Measurements from ENCODE around the gene RNF34. TPM values are rescaled to one million over a fixed set of nuclear protein-coding genes. Genes with fewer than 3 reads are reported as not detected.

The RNF34 gene
- total and polyA plus RNA-seq, 2 of the 8 experiments (the other 6 are each of a cell fraction or from before 2014, with no cell fraction given) = 37.9 to 57.6 TPM

DNA sequence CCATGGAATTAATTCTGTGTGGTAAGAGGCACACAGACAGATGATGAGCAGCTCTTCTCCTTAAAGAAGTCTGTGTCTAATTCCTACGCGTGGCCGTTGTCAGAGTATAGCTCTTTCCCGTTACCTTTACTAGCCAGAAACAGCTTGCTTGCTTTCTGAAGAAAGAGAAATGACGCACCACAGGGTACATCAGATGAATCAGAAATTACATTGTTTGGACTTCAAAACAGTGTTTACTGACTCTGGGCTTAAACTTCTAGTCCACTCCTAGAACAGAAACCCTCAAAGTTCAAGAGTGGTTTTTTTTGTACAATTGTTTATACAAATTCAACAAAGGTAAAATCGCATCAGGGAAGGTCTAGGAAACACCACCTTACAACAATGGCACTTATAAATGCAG lies 29.0 kb downstream of the RNF34 start:
- no peak overlapping the region for H2AFZ ChIP-seq (ENCODE audit: low read length)
- H2BK12ac ChIP-seq (ENCODE audit: low read depth, low read length) = no peak overlapping the region
- no peak overlapping the region for H3K4me3 ChIP-seq (ENCODE audit: extremely low read depth in 1 of 4, insufficient read depth in 2 of 4, low read depth in 3 of 4, low read length in 4 of 4)
- no peaks in the 10 kb centered on the region for H3K4me1 ChIP-seq (replicated peaks in 1 of 4; ENCODE audit: control insufficient read depth in 3 of 4, insufficient read depth in 4 of 4, low read length in 3 of 4)
- no peaks in the 10 kb centered on the region for H3K79me2 ChIP-seq (ENCODE audit: control insufficient read depth in 1 of 2, insufficient read depth in 2 of 2, low read length in 2 of 2)
- no peak overlapping the region for H3K18ac ChIP-seq (ENCODE audit: extremely low read depth, low read length)
- no peak for FAIRE-seq
- H4K20me1 ChIP-seq (replicated peaks in 1 of 2; ENCODE audit: control insufficient read depth in 1 of 2, insufficient read depth in 2 of 2, low read length in 2 of 2) = peaks cover 5% of the 10 kb centered on the region in 2 experiments
- no peak overlapping the region for H3K56ac ChIP-seq (replicated peaks; ENCODE audit: insufficient read length, low read depth, low read length)
- WGBS, 2 experiments (ENCODE audit: extremely low coverage in 1 of 2, insufficient coverage in 1 of 2, insufficient read length in 1 of 2, insufficient replicate concordance in 2 of 2, low coverage in 1 of 2, low lambda C conversion rate in 2 of 2, missing lambda C conversion rate in 1 of 2) = 99% methylated on average over 6 of the region's 6 CpGs; no CpG with 5 or more reads in 1 of the 2 experiments
- H3K4ac ChIP-seq (replicated peaks; ENCODE audit: insufficient read length, low read depth, low read length) = no peak overlapping the region
- H2BK20ac ChIP-seq (ENCODE audit: low read length) = no peak overlapping the region
- H3K27ac ChIP-seq (ENCODE audit: low read depth, low read length) = no peak overlapping the region
- no peak overlapping the region for H4K91ac ChIP-seq (replicated peaks; ENCODE audit: insufficient read length, low read length)
- no peaks in the 10 kb centered on the region for H3K9me3 ChIP-seq (ENCODE audit: insufficient read depth in 2 of 2, low read depth in 1 of 2, low read length in 1 of 2)
- no peak overlapping the region for H3K14ac ChIP-seq (ENCODE audit: insufficient read length)
- H3K27me3 ChIP-seq (replicated peaks in 1 of 4; ENCODE audit: control insufficient read depth in 3 of 4, extremely low read depth in 1 of 4, insufficient read depth in 3 of 4, low read length in 3 of 4) = no peaks in the 10 kb centered on the region
- H3K36me3 ChIP-seq (ENCODE audit: control insufficient read depth in 2 of 4, insufficient read depth in 4 of 4, low read length in 3 of 4) = peaks cover 46 to 95% (median 78%) of the 10 kb centered on the region in 4 experiments
- DNase-seq (ENCODE audit: low read depth in 1 of 2, low spot score in 2 of 2) = no peak
- H3K4me2 ChIP-seq (ENCODE audit: insufficient read depth in 1 of 2, low read depth in 2 of 2, low read length in 2 of 2) = no peak overlapping the region
- H2AK5ac ChIP-seq (ENCODE audit: low read depth, low read length) = no peak overlapping the region
- ChIA-PET POLR2A (ENCODE audit: partially characterized antibody) (interaction anchor here (1.6 kb wide), 1 partner anchor 9 kb away, joined by 5 read pairs; no protein-coding TSS in a partner anchor), CTCF (ENCODE audit: partially characterized antibody) (interaction anchor here (6.0 kb wide), 1 partner anchor 14 kb away, joined by 51 read pairs; no protein-coding TSS in a partner anchor)
- H2BK120ac ChIP-seq (replicated peaks; ENCODE audit: low read depth, low read length) = no peak overlapping the region
- H4K5ac ChIP-seq (ENCODE audit: insufficient read length, low read depth, low read length) = no peak overlapping the region
- no peak overlapping the region for H4K8ac ChIP-seq (ENCODE audit: extremely low read depth, insufficient read depth, low read length)
- H2BK5ac ChIP-seq (ENCODE audit: low read depth, low read length) = no peak overlapping the region
- H3K9ac ChIP-seq (replicated peaks in 1 of 4; ENCODE audit: extremely low read depth in 1 of 4, low read depth in 3 of 4, low read length in 3 of 4) = no peak overlapping the region
- no peaks in the 10 kb centered on the region for H3K79me1 ChIP-seq (ENCODE audit: low read depth, low read length)
- H3K23ac ChIP-seq (ENCODE audit: insufficient read length) = no peak overlapping the region
- H2BK15ac ChIP-seq (ENCODE audit: low read length) = no peak overlapping the region
- H3K23me2 ChIP-seq (ENCODE audit: low read depth, low read length) = no peaks in the 10 kb centered on the region
- TF ChIP-seq GABPA (IDR thresholded peaks at IDR 0.05; ENCODE audit: borderline replicate concordance, insufficient read depth, low read length) = no peak
- TF ChIP-seq YY1 (IDR thresholded peaks at IDR 0.05; ENCODE audit: low read depth, low read length) = no peak
- no peak for TF ChIP-seq SP4 (IDR thresholded peaks at IDR 0.05; ENCODE audit: low read length)
- TF ChIP-seq NRF1 (IDR thresholded peaks at IDR 0.05; ENCODE audit: low read depth, low read length) = no peak
- no peak for TF ChIP-seq RAD21 (IDR thresholded peaks at IDR 0.05 in 1 of 2, conservative IDR thresholded peaks at IDR 0.05 in 1 of 2; ENCODE audit: low read depth in 2 of 2, low read length in 2 of 2)
- TF ChIP-seq SAP30 (IDR thresholded peaks at IDR 0.05; ENCODE audit: insufficient read depth, insufficient replicate concordance, low read length) = no peak
- no peak for TF ChIP-seq TBP (IDR thresholded peaks at IDR 0.05; ENCODE audit: low read depth, low read length)
- TF ChIP-seq JUND (IDR thresholded peaks at IDR 0.05; ENCODE audit: low read length) = no peak
- TF ChIP-seq HDAC2 (IDR thresholded peaks at IDR 0.05; ENCODE audit: borderline replicate concordance in 1 of 2, low read depth in 2 of 2, low read length in 2 of 2) = no peak
- no peak for TF ChIP-seq TAF7 (optimal IDR thresholded peaks at IDR 0.05; ENCODE audit: borderline replicate concordance, low read depth, low read length)
- no peak for TF ChIP-seq NANOG (IDR thresholded peaks at IDR 0.05; ENCODE audit: insufficient read depth, low read depth, low read length, poor library complexity, severe bottlenecking)
- no peak for TF ChIP-seq POLR2AphosphoS5 (IDR thresholded peaks at IDR 0.05; ENCODE audit: low read depth, low read length)
- no peak for TF ChIP-seq CBX5 (IDR thresholded peaks at IDR 0.05; ENCODE audit: low read depth, low read length)
- TF ChIP-seq TCF12 (IDR thresholded peaks at IDR 0.05; ENCODE audit: low read depth, low read length) = no peak
